GM18909 (cell line): Measurements from ENCODE around the gene RCOR2.

Experiments
- ATAC-seq: cut with Tn5 transposase; IDR thresholded peaks from one replicate; pipeline ENCODE4 v1.9.1; 2021; ENCODE audit warnings: mild to moderate bottlenecking; ENCODE audit not compliant: unreplicated experiment, poor library complexity

Gene RCOR2

DNA sequence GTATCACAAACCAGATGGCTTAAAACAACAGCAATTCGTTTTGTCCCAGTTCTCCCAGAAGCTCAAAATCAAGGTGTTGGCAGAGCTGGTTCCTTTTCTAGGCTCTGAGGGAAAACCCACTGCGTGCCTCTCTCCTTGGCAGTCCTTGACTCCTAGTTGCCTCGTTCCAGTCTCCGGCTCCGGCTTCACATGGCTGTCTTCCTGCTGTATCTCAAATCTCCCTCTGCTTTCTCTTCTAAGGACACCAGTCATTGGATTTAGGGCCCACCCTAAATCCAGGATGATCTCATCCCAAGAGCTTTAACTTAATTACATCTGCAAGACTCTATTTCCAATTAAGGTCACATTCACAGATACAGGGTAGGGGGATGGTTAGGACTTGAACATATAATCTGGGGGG is 12.7 kb upstream of the RCOR2 start:
- no peak for ATAC-seq

DNA sequence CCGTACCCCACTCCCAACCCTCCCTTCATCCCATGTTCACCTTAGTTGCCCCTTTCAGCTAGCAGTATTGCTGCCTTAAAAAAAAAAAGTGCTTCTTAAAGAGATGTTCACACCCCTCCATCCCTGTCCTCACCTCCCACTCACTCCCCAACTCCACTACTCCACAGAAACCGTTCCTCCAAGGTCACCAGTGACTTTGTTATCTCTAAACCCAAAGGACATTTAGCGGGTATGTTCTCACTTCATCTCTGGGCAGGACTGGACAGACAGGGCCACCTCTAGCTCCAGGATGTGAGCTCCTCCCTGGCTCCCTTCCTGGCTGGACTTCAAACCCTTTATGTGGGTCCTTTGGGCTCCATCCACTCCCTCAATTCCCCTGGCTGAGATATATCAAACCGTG is 6.4 kb upstream of the RCOR2 start:
- ATAC-seq: no peak

DNA sequence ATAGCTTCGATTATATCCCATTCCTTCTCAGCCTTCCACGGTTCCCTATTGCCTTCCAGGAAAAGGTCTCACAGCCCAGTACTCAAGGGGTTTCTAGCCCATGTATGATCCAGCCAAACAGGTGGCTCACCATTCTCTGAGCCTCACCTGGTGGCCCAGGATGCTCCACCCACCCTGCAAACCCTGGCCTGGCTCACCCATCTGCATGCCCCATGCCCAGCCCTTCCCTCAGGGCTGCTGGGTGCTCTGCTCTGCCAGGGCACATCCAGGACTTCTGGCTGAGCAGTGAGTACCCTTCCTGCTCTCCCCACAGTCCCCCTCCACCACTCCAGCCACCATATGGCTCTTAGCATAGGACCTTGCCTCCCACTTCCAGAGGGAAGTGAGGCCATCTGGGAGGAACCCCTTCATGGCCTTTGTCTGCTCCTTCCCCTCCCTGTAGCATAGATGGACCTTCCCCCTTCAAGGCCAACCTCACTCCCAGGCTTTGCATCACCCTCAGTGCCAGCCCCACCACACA is 5.8 kb upstream of the RCOR2 start:
- ATAC-seq: no peak

DNA sequence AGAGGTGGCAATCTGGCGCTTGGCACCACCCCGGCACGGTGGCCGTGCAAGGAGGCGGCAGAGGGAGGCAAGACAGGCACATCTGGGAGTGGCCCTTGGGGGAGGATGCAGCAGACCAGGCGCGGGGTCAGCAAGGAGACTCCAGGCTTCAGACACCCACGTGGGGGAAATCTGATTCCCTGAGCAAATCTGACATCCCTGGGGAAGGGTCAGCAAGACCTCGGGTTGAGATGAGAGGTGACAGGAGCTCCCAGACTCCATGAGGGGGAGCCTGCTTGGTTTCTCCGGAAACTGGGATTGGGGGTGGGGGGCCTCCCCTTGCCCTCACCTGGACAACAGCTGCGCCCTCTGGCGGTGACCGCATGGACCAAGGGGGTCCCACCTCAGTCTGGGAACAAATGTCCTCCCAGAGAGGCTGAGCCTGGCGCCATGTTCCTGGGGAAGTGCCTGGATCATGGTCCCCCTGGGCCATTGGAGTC is 4.0 kb upstream of the RCOR2 start:
- ATAC-seq: no peak

DNA sequence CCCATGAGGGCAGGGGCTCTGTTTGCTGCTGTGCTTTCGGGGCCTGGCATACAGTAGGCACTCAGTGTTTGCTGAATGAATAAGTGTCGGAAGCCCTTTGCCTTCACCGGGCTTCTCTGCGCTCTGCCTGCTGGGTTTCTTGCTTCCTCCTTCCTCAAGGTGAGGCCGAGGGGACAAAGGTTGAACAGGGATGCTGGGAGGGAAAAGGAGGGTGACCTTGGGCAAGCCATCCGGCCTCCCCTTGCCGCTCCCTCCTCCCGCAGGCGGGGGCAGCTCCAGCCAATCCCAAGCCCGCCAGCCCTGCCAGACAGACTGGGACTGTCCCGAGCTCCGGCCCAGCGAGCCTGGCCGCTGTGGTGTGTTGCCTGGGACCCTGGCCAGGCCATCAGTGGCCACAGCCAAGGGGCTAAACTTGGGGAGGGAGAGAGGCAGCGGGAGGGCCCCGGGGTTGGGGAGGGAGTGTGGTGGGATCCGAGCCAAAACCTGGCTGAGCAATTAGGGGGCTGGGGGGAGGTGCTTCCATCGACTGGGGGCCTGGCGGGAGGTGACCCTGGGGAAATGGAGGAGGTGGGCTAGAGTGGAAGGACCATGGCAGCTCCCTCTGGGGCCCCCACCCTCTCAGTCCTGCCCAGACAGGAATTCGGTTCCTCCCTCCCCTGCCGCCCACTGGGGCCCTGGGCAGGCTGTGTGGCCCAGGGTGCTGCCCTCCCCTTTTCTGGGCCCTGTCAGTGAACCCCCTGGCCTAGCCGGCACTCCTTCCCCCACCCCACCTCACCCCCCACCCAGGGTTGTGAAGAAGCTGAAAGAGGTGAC is 3.4 kb upstream of the RCOR2 start:
- no peak for ATAC-seq

DNA sequence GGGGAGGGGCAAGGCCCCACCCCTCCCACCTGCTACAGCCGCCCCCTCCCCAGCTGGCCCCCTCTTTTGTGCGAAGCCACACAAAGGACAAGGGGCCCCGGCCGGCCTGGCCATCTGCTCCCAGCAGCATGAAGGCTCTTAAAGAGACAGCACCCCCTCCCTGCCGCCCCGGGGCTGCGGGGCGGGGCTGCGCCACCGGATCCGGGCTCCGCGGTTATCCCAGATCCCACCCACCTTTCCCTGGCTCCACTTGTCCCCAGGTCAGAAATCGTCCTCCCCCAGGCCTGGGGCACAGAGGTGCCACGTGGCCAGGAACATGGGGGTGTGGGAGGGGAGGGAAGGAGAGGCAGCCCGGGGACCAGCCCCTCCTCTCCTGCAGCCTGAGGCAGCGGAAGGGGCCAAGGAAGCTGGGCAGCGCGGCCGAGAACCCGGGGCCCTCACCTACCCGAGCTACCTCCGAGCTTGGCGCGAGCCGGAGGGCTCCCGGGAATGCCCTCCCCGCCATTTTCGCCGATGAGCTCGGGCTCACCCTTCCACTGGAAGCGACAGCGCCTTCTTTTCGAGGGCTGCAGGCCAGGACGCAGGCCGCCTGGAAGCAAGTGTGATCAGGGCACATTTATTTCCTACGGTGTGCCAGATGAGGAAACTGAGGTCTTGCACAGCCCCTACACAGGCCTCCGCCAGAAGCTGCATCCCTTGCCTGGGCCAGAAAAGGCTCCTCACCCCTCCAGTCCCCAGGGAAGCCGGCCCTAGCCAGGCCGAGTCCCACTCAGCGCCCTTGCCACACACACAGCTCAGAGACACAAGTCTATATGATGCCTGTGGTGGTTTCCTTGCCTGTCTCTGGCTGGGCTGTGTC is 2.5 kb upstream of the RCOR2 start:
- no peak for ATAC-seq

DNA sequence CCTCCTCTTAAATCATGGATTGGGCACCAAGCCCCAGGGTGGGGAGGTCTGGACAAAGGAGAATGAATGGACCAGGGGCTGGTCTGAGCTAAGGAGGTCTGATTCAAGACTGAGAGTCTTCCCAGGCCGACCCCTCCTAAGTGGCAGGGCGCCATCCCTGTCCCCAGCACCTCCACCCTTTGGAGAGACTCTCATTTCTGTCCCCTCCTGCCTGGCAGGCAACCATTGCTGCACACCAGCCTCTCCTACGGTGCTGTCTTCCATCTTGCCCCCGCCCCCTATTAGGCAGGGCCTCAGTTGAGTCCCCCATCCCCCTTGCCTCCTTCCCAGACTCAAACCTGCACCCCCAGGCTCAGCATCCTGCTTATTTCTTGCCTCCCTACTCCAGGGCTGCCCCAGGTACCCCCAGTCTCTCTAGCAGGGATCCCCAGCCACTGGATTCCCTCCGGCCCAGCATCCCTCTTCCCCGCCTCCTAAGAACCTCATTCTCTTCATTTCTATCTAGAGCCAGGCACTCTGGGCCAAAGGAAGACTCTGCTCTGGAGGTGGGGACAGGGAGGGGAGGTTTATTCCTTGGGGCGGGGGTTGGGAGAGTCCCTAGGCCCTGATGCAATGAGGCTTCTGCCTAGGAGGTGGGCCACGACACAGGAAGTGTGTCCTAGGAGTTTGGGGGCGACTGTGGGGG is 1.7 kb upstream of the RCOR2 start:
- ATAC-seq: no peak

DNA sequence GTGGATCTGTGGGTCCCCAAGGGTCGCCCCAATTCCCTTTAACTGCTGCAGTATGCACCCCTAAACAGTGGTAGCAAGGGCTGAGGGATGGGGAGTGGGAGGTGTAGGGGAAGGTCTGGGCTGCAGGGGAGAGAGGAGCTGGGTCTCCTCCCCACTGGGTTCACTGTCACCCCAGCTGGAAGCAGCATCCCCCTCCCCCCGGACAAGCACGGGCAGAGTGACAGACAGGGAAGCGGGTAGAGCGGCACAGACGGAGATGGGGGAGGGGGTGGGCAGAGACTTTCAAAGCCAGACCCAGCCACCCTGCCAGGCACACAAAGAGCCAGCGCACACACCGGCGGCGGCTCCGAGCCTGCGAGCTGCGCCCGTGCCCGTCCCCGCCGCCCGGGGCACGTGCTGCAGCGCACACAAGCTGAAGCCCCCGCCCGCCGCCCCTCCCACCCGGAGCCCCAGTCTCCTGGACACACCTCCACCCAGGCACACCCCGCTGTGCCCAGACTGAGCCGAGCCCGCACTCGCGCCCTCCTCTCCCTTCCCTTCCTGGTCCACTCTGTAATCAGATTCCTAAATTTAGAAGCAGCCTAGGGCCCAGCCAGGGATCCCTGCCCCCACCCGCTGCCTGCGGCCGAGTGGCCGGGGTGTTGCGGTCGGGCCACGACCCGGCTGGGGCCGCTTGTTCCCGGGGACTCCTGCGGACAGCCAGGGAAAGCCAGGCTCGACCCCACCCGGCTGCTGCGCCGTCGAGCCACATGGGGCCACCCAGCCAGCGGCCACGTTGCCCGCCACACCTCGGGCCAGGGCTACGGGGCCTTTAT is 935 bp upstream of the RCOR2 start:
- no peak for ATAC-seq

DNA sequence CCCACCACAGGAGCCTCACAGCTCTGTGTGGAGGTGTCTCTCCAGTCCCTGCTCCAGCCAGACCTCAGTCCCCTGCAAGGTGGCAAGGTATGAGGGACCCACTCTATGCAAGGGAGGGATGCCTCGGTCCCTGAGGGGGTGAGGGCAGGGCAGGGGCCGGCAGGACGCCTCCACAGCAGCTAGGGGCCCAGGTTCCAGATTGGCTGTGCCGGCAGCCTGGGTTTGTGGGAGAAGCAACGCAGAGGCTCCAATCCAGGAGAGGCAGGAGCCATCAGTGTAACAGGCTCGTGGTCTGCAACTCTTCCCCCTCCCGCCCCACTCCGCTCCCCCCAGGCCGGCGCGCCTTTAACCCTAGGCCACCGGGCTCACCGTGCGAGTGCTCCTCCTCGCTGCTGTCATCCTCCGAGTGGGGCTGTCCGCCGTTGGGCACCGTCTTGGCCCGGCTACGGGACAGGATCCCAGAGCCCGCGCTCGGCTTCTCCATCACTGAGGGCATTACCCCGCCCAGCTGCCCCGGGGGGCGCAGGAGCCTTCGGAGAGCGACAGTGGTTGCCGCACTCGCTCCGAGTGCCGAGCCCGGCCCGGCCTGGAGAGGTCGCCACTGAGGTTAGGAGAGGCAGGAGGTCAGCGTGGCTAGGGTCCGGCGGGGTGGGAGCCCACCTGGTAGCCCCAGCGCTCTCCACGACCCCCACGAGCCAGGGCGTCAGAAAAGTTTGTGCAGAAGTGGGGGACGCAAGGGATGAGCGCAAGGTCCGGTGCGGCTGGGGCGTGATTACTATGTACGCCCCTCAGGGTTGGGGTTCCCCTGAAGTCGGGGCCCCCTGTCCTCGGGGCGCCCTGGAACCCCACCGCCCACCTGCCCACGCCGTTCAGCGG is 765 bp downstream of the RCOR2 start:
- no peak for ATAC-seq

DNA sequence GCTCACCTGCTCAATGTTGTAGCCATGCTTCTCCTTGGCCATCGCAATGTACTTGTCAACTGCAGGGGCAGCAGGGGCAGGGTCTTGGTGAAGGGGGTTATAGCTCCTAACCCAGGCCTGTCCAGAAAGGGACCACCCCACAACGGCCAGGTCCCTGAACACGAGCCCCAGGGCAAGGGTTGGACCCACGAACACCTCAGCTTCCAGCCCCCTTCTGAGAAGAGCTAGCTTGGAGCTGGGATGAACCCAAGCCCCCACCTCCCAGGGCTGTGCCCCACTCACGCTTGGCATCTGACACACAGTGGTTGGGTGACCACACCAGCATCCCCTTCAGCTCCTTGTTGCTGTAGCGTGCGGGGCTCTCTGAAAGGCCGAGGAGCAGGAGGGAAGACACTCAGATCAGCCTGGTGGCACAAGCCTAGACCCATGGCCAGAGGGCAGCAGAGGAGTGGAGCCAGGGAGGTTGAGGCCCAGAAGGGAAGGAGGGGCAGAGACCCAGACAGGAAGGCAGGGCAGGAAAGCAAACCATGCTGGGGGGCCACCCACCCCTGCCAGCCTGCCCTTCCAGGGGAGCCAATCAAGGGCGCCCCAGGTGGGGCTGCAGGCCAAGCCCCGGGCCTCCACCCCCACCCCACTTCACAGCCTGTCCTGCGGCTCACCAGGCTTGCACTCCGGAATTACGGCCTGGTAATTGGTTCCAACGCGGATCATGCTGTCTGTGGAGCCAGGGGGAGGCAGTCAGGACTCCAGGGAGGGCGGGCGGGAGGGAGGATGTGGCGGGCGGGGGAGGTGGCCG is 1.9 kb downstream of the RCOR2 start:
- ATAC-seq: no peak

DNA sequence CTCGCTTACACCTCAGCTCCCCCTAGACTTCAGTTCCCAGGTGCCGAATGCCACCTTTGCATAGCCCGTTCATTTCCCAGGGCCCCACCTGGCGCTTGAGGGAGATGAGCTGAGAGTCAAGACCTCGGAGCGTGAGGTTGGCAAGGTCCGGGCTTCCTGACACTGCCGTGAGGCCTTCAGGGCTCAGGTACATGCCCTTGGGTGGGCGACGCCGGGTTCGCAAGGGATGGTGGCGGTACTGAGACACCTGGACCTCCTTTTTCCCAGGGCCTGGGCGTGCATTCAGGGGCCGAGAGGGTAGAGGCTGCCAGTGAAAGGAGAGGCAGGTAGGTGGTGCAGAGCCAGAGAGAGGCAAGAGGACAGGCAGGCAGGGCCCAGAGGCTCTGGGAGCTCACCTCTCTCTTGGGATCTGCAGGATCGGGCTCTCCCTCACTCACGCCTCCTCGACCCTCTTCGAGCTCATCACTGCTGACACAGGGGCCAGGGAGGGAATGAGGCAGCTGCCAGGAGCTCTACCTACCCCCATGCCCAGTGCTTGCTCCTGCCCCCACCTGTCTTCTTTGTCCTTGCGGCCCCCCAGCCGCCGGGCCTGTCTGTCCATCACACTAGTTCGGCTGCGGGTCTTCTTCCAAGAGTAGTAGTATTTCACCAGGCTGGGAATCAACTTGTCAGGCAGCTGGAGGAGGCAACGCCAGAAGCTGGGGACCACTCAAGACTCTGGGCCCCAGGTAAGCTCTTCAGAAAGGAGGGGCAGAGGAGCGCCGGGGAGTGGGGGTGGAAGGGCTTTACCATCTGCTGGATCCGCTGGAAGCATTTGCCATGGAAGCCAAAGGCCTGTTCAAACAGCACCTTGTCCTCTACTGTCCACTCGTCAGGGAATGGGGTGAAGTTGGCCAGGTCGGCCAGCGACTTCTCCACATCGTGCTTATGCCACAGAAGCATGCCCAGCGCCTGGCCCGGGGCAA is 2.8 kb downstream of the RCOR2 start:
- no peak for ATAC-seq

DNA sequence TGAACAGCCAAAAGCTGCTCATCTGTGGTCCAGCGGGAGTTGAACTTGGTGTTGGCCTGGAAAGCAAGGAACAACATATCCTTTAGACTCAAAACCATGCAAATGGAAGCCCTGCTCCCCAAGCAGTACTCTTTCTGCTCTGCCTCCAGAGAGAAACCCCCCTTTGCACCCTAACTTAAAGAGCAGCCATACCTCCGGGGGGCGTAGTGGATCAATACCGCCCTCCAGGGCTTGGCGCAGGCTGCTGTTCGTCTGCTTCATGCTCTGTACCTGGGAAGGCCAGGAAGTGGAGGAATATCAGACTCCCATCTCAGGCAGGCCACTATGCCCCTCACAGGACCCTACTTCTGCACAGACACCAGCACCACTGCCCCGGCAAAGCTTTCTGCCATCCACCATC is 4.3 kb downstream of the RCOR2 start:
- no peak for ATAC-seq

DNA sequence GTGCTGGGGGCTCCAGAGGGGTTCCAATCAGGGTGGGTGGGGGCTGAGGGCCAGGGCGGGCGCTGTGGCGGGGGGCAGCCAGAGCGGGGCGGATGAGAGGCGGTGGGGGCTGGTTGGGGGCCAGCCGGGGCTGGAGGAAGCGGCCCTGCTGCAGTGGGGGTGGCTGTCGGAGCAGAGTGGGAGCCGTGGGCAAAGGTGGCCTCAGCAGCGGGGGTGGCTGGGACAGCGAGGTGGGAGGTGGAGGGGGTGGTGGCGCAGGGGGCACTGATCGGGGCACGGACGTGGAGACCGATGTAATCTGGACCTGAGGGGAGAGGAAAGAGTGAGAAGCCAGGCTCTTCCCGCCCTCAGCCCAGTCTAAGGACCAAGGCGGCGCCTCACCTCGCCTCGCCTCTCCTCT is 5.1 kb downstream of the RCOR2 start:
- ATAC-seq: no peak

DNA sequence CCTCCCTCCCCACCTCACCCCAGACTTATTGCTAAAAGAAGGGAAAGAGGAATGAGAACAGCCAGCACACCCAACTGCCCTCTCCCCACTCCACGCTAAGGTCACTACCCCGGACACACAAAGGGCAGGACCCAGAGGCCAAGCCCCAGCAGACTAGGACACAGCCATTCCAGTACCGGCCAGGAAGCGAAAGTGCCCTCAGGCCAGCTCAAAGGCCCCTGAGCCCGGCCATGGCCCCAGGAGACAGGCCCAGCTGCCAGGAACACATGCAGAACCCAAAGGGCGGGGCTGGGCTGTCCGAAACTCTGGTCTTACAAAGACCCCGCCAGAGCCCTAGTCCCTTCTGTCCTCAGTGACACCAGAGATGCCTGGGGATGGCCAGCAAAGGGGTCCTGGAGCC is 5.5 kb downstream of the RCOR2 start:
- ATAC-seq: no peak

DNA sequence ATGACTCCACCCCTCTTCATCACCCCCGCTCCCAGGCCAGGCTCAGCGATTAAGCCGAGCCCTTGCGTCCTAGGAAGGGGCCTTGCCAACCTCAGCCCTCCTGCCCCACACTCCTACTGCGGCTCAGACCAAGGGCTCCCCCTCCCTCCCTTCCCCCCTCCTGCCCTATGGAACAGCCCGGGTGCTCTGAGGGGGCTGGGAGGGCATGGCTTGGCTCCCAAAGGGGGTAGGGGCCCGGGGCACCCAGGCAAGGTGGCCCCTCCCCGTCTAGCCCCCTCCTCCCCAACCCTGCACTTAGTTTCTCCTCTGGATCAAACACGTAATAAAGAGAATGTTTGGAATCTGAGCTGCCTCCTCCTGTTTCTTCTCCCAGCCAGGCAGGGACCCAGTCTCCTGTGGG is 6.3 kb downstream of the RCOR2 start:
- no peak for ATAC-seq

DNA sequence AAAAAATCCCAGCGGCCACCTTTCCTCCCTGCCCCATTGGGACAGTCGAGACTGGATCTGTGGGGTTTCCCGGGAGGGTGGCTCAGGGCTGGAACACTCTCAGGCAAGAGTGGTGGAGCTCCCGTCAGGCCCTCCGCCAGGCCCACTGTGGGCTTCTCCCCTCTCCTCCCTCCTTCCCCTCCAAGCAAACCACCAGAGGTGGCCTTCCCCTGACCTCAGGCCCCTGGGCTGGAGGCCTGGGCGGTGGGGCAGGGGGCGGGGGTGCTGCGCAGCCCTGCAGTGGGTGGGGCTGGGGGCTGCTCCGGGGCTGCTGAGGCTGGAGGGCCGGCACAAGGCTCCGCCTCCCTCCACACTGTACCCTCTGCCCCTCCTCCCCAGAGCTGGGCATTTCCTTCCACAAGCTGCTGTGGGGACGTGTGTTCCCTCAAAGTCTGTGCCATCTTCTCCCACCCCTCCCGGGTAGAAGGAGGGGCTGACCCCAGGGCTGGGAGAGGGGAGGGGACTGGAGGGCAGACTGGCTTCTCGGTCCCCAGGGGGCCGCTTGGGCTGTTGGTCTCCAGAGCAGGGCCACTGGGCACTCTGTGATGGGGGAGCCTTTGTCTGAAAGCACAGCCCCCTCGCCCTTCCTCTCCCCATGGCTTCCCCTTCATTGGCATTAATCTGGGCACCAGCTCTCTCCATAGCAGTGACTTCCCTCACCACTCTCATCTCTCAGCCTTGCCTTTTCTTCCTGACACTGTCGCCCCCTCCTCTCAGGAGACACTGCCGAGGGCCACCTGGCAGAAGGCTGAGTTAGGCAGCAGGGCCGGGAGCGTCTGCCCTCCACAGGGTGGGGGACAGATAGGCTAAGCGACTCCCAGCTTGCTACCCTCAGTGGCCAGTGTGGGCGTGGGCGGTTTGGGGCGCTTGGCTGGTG is 7.1 kb downstream of the RCOR2 start:
- no peak for ATAC-seq
